Endodermal cell (in vitro differentiated cells): ENCODE measurements around the gene TNFRSF8. TPM values are rescaled to one million over a fixed set of nuclear protein-coding genes. Genes with fewer than 3 reads are reported as not detected.

Experiments
- DNase-seq: peaks from one replicate; pipeline ENCODE4 v3.0.0-alpha.2; 2017
- H3K27ac ChIP-seq: 2 replicates; pipeline ENCODE4 v1.5.1; 2013; ENCODE audit warnings: mild to moderate bottlenecking, low read depth, low read length, moderate library complexity
- H3K27me3 ChIP-seq: 2 replicates; pipeline ENCODE4 v1.6.1; 2013; ENCODE audit warnings: mild to moderate bottlenecking, low read length, moderate library complexity; ENCODE audit not compliant: insufficient read depth, control insufficient read depth, poor library complexity, severe bottlenecking
- H3K36me3 ChIP-seq: 2 replicates; pipeline ENCODE4 v1.7.0; 2013; ENCODE audit warnings: mild to moderate bottlenecking, low read length, moderate library complexity; ENCODE audit not compliant: control insufficient read depth, insufficient read depth
- H3K4me1 ChIP-seq: one replicate; pipeline ENCODE4 v1.7.0; 2013; ENCODE audit warnings: low read length; ENCODE audit not compliant: control insufficient read depth, insufficient read depth
- H3K4me3 ChIP-seq: 2 replicates; pipeline ENCODE4 v1.5.1; 2013; ENCODE audit warnings: mild to moderate bottlenecking, low read length, moderate library complexity
- H3K9ac ChIP-seq: 2 replicates; pipeline ENCODE4 v1.6.1; 2013; ENCODE audit warnings: mild to moderate bottlenecking, low read length, moderate library complexity; ENCODE audit not compliant: poor library complexity, severe bottlenecking; ENCODE audit errors: extremely low read depth
- H3K9me3 ChIP-seq: 2 replicates; pipeline ENCODE4 v1.6.1; 2013; ENCODE audit warnings: mild to moderate bottlenecking, low read length, moderate library complexity; ENCODE audit not compliant: control insufficient read depth
- H3K27ac Mint-ChIP-seq: 2 replicates; pipeline ENCODE4 v1.8.0; 2020; ENCODE audit warnings: mixed read lengths
- H3K27me3 Mint-ChIP-seq: 2 replicates; pipeline ENCODE4 v1.8.0; 2021; ENCODE audit warnings: mild to moderate bottlenecking, mixed read lengths; ENCODE audit not compliant: insufficient read depth
- H3K36me3 Mint-ChIP-seq: 2 replicates; pipeline ENCODE4 v1.8.0; 2020; ENCODE audit warnings: low read depth, mixed read lengths
- H3K4me1 Mint-ChIP-seq: 2 replicates; pipeline ENCODE4 v1.8.0; 2020; ENCODE audit warnings: mixed read lengths
- H3K4me3 Mint-ChIP-seq: 2 replicates; pipeline ENCODE4 v1.8.0; 2020; ENCODE audit warnings: mild to moderate bottlenecking, moderate library complexity, mixed read lengths
- H3K9me3 Mint-ChIP-seq: 2 replicates; pipeline ENCODE4 v1.8.0; 2020; ENCODE audit warnings: mild to moderate bottlenecking, mixed read lengths
- WGBS, 2 experiments: methylation state at CpG; one replicate each; pipeline versions ENCODE4 v1.1.5 to v1.1.7; 2013; ENCODE audit warnings: missing lambda C conversion rate in 2 of 2, mixed read lengths in 1 of 2; ENCODE audit not compliant: insufficient coverage in 1 of 2, insufficient read length in 1 of 2; 5-methylcytosine and 5-hydroxymethylcytosine counted together
- total RNA-seq, 2 donors: library from RNA; stranded (reverse); fragmentation: NEBNext Ultra II Directional in 1 of 2; extraction: Animal tissue kit (Norgen Biotek cat#: 25700) in 1 of 2; gene quantifications; 2 replicates in 1 of 2; 3 replicates in 1 of 2; pipeline ENCODE4 v1.2.1, GENCODE V29; 2021
- TF ChIP-seq, protein P1 (sequence below): fragments of 200-600 bp; sonication (generic); conservative IDR thresholded peaks from 2 replicates; pipeline ENCODE4 v1.5.0; 2021; ENCODE audit warnings: antibody characterized with exemption, mild to moderate bottlenecking

TNFRSF8 gene
- total RNA-seq, 2 donors from 2014 or later: 0.69 to 2.3 TPM

GRCh38 chr1:12111741-12112140 lies 48.6 kb downstream of the TNFRSF8 start:
- Histone ChIP-seq H3K27me3 (no peaks in the 10 kb centered on the region), H3K4me3 (no peak overlapping the region), H3K4me1 (no peaks in the 10 kb centered on the region), H3K9ac (no peak overlapping the region), H3K9me3 (no peaks in the 10 kb centered on the region), H3K36me3 (no peaks in the 10 kb centered on the region), H3K27ac (no peak overlapping the region)
- Mint-ChIP-seq H3K4me1 (peaks cover 6% of the 10 kb centered on the region), H3K4me3 (no peak overlapping the region), H3K9me3 (no peaks in the 10 kb centered on the region), H3K27me3 (no peaks in the 10 kb centered on the region), H3K27ac (no peak overlapping the region), H3K36me3 (no peaks in the 10 kb centered on the region)
- TF ChIP-seq, protein P1, sequence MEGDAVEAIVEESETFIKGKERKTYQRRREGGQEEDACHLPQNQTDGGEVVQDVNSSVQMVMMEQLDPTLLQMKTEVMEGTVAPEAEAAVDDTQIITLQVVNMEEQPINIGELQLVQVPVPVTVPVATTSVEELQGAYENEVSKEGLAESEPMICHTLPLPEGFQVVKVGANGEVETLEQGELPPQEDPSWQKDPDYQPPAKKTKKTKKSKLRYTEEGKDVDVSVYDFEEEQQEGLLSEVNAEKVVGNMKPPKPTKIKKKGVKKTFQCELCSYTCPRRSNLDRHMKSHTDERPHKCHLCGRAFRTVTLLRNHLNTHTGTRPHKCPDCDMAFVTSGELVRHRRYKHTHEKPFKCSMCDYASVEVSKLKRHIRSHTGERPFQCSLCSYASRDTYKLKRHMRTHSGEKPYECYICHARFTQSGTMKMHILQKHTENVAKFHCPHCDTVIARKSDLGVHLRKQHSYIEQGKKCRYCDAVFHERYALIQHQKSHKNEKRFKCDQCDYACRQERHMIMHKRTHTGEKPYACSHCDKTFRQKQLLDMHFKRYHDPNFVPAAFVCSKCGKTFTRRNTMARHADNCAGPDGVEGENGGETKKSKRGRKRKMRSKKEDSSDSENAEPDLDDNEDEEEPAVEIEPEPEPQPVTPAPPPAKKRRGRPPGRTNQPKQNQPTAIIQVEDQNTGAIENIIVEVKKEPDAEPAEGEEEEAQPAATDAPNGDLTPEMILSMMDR: no peak
- DNase-seq: no peak
- WGBS, 2 experiments: 95 to 99% methylated on average over 11 to 14 of the region's 14 CpGs

DNA sequence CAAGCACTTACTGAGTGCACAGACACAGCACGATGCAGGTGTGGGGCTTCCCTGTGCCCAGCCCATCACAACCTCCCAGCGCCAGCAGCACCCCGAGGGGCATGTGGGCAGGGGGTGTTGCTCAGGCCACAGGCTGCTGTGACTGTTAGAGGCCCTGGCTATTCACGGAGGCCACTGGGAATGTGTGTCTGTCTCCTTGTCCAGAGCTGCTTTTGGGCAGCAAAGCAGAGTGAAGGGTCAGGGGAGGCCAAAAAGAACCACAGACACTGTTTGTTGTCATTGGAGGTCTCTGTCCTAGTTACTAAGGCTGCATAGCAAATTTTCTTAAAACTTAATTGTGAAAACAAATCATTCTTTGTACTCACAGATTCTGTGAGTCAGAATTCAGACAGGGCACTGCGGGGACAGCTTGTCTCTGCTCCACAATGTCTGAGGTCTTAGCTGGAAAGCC lies 49.6 kb downstream of the TNFRSF8 start:
- Histone ChIP-seq H3K36me3 (no peaks in the 10 kb centered on the region), H3K4me1 (no peaks in the 10 kb centered on the region), H3K27ac (no peak overlapping the region), H3K9me3 (no peaks in the 10 kb centered on the region), H3K4me3 (no peak overlapping the region), H3K9ac (no peak overlapping the region), H3K27me3 (no peaks in the 10 kb centered on the region)
- TF ChIP-seq, protein P1: no peak
- H3K9me3 Mint-ChIP-seq: no peaks in the 10 kb centered on the region
- no peaks in the 10 kb centered on the region for H3K36me3 Mint-ChIP-seq
- no peak overlapping the region for H3K4me3 Mint-ChIP-seq
- peaks cover 6% of the 10 kb centered on the region for H3K4me1 Mint-ChIP-seq
- no peaks in the 10 kb centered on the region for H3K27me3 Mint-ChIP-seq
- DNase-seq: no peak
- WGBS, 2 experiments: 89 to 93% methylated on average over 3 to 5 of the region's 5 CpGs
- H3K27ac Mint-ChIP-seq: no peak overlapping the region

GRCh38 chr1:12113433-12114339 lies 50.6 kb downstream of the TNFRSF8 start:
- Histone ChIP-seq H3K4me1 (no peaks in the 10 kb centered on the region), H3K36me3 (no peaks in the 10 kb centered on the region), H3K27ac (no peak overlapping the region), H3K27me3 (no peaks in the 10 kb centered on the region), H3K4me3 (no peak overlapping the region), H3K9me3 (no peaks in the 10 kb centered on the region), H3K9ac (no peak overlapping the region)
- Mint-ChIP-seq H3K36me3 (no peaks in the 10 kb centered on the region), H3K4me3 (no peak overlapping the region), H3K27me3 (no peaks in the 10 kb centered on the region), H3K27ac (no peak overlapping the region), H3K9me3 (peaks cover 2% of the 10 kb centered on the region), H3K4me1 (peaks cover 6% of the 10 kb centered on the region)
- DNase-seq: no peak
- TF ChIP-seq, protein P1: no peak
- WGBS, 2 experiments: 92 to 97% methylated on average over 3 to 7 of the region's 7 CpGs
